KOPT-K1 (cell line): ENCODE measurements around the gene CREB3L2.
"Not testable (repeated sequence)": the region's sequence is repeated elsewhere in the genome, so short reads cannot be mapped to it uniquely, and the experiment has no call there.

Experiments used
- H3K27ac ChIP-seq: fragments of 200-600 bp; sonication (generic); 2 replicates; pipeline ENCODE4 v1.5.1; 2016; ENCODE audit warnings: antibody characterized with exemption, mild to moderate bottlenecking, low read depth, low read length; ENCODE audit not compliant: poor library complexity, severe bottlenecking
- H3K36me3 ChIP-seq: fragments of 200-600 bp; sonication (generic); 2 replicates; pipeline ENCODE4 v1.5.1; 2017; ENCODE audit warnings: antibody characterized with exemption, mild to moderate bottlenecking, low read length, moderate library complexity; ENCODE audit not compliant: insufficient read depth
- H3K9me3 ChIP-seq: fragments of 200-600 bp; sonication (generic); 2 replicates; pipeline ENCODE4 v1.5.1; 2017; ENCODE audit warnings: antibody characterized with exemption, low read length, mild to moderate bottlenecking; ENCODE audit not compliant: insufficient read depth, poor library complexity, severe bottlenecking

CREB3L2 gene

GRCh38 chr7:137933270-137934017, 68.4 kb downstream of the CREB3L2 start:
- H3K27ac ChIP-seq: no peak overlapping the region
- H3K9me3 ChIP-seq: no peaks in the 10 kb centered on the region
- no peaks in the 10 kb centered on the region for H3K36me3 ChIP-seq

- Histone ChIP-seq H3K27ac (no peak overlapping the region), H3K36me3 (peaks cover 1% of the 10 kb centered on the region; the same call in 1 of the 2 replicates)
Measured at GRCh38 chr7:137932881-137933269, 69.0 kb downstream of the CREB3L2 start.

GRCh38 chr7:137931823-137932222, 70.1 kb downstream of the CREB3L2 start:
- Histone ChIP-seq H3K9me3 (no peaks in the 10 kb centered on the region), H3K27ac (no peak overlapping the region), H3K36me3 (peaks cover 6% of the 10 kb centered on the region; the same call in 1 of the 2 replicates)

More at GRCh38 chr7:137932881-137933269, 69.0 kb downstream of the CREB3L2 start:
- no peaks in the 10 kb centered on the region for H3K9me3 ChIP-seq

GRCh38 chr7:137930581-137930980, 71.3 kb downstream of the CREB3L2 start:
- no peak overlapping the region for H3K27ac ChIP-seq
- H3K36me3 ChIP-seq: peaks cover 15% of the 10 kb centered on the region
- no peaks in the 10 kb centered on the region for H3K9me3 ChIP-seq

GRCh38 chr7:137928626-137929025, 73.3 kb downstream of the CREB3L2 start:
- Histone ChIP-seq H3K27ac (no peak overlapping the region), H3K9me3 (no peaks in the 10 kb centered on the region), H3K36me3 (peaks cover 23% of the 10 kb centered on the region)

- H3K27ac ChIP-seq: no peak overlapping the region
- H3K36me3 ChIP-seq: peaks cover 23% of the 10 kb centered on the region
- H3K9me3 ChIP-seq: no peaks in the 10 kb centered on the region
Measured at GRCh38 chr7:137927386-137927785, 74.5 kb downstream of the CREB3L2 start.

- H3K36me3 ChIP-seq: peaks cover 23% of the 10 kb centered on the region
Measured at GRCh38 chr7:137926206-137926605, 75.7 kb downstream of the CREB3L2 start.

GRCh38 chr7:137925754-137926153, 76.1 kb downstream of the CREB3L2 start:
- no peaks in the 10 kb centered on the region for H3K9me3 ChIP-seq
- peaks cover 23% of the 10 kb centered on the region for H3K36me3 ChIP-seq
- H3K27ac ChIP-seq: no peak overlapping the region

More at GRCh38 chr7:137926206-137926605, 75.7 kb downstream of the CREB3L2 start:
- not testable (repeated sequence) for H3K9me3 ChIP-seq, H3K27ac ChIP-seq

- Histone ChIP-seq H3K27ac (no peak overlapping the region), H3K9me3 (no peaks in the 10 kb centered on the region), H3K36me3 (peaks cover 26% of the 10 kb centered on the region)
Measured at GRCh38 chr7:137925091-137925490, 76.8 kb downstream of the CREB3L2 start.

GRCh38 chr7:137923380-137923779, 78.5 kb downstream of the CREB3L2 start:
- Histone ChIP-seq H3K36me3 (peaks cover 28% of the 10 kb centered on the region), H3K27ac (no peak overlapping the region), H3K9me3 (no peaks in the 10 kb centered on the region)

GRCh38 chr7:137920637-137921399, 81.1 kb downstream of the CREB3L2 start:
- Histone ChIP-seq H3K9me3 (no peaks in the 10 kb centered on the region), H3K36me3 (peaks cover 17% of the 10 kb centered on the region; the same call in 1 of the 2 replicates), H3K27ac (no peak overlapping the region)

- Histone ChIP-seq H3K27ac (no peak overlapping the region), H3K9me3 (no peaks in the 10 kb centered on the region), H3K36me3 (peaks cover 15% of the 10 kb centered on the region; the same call in 1 of the 2 replicates)
Measured at GRCh38 chr7:137919987-137920386, 81.9 kb downstream of the CREB3L2 start.

GRCh38 chr7:137916980-137917645, 84.8 kb downstream of the CREB3L2 start:
- H3K27ac ChIP-seq: no peak overlapping the region
- H3K36me3 ChIP-seq: peaks cover 34% of the 10 kb centered on the region; the same call in 1 of the 2 replicates
- H3K9me3 ChIP-seq: no peaks in the 10 kb centered on the region

- peaks cover 39% of the 10 kb centered on the region; the same call in 1 of the 2 replicates for H3K36me3 ChIP-seq
- H3K27ac ChIP-seq: no peak overlapping the region
- H3K9me3 ChIP-seq: no peaks in the 10 kb centered on the region
Measured at GRCh38 chr7:137916564-137916963, 85.3 kb downstream of the CREB3L2 start.

GRCh38 chr7:137915266-137915665, 86.6 kb downstream of the CREB3L2 start:
- no peak overlapping the region for H3K27ac ChIP-seq
- peaks cover 49% of the 10 kb centered on the region; the same call in 1 of the 2 replicates for H3K36me3 ChIP-seq
- no peaks in the 10 kb centered on the region for H3K9me3 ChIP-seq
